Chondrocyte (in vitro differentiated cells): ENCODE measurements around the gene CDKN1C. TPM values are rescaled to one million over a fixed set of nuclear protein-coding genes. Genes with fewer than 3 reads are reported as not detected.

Experiments used
- DNase-seq: peaks from one replicate; pipeline ENCODE4 v3.0.0; 2021; ENCODE audit warnings: mixed read lengths, low spot score
- H3K27ac Mint-ChIP-seq: one replicate; pipeline ENCODE4 v1.8.0; 2021; ENCODE audit warnings: mild to moderate bottlenecking, moderate library complexity, mixed read lengths; ENCODE audit not compliant: unreplicated experiment
- H3K27me3 Mint-ChIP-seq: 2 replicates; pipeline ENCODE4 v1.8.0; 2021; ENCODE audit warnings: low read depth, mixed read lengths
- H3K36me3 Mint-ChIP-seq: 2 replicates; pipeline ENCODE4 v1.8.0; 2021; ENCODE audit warnings: low read depth, mixed read lengths
- H3K4me1 Mint-ChIP-seq: 2 replicates; pipeline ENCODE4 v1.8.0; 2021; ENCODE audit warnings: low read depth, mild to moderate bottlenecking, mixed read lengths
- H3K4me3 Mint-ChIP-seq: one replicate; pipeline ENCODE4 v1.8.0; 2021; ENCODE audit warnings: mild to moderate bottlenecking, moderate library complexity, mixed read lengths; ENCODE audit not compliant: unreplicated experiment
- H3K9me3 Mint-ChIP-seq: 2 replicates; pipeline ENCODE4 v1.8.0; 2021; ENCODE audit warnings: low read depth, mixed read lengths
- total RNA-seq: library from RNA; stranded (reverse); gene quantifications from 3 replicates; pipeline ENCODE4 v1.2.1, GENCODE V29; 2021
- TF ChIP-seq, protein P1 (sequence below): fragments of 200-600 bp; sonication (generic); IDR thresholded peaks from 2 replicates; pipeline ENCODE4 v1.5.0; 2021; ENCODE audit warnings: antibody characterized with exemption, mild to moderate bottlenecking, moderate library complexity

Gene CDKN1C
- total RNA-seq, 1 donor from 2014 or later, result 14.6 TPM

DNA sequence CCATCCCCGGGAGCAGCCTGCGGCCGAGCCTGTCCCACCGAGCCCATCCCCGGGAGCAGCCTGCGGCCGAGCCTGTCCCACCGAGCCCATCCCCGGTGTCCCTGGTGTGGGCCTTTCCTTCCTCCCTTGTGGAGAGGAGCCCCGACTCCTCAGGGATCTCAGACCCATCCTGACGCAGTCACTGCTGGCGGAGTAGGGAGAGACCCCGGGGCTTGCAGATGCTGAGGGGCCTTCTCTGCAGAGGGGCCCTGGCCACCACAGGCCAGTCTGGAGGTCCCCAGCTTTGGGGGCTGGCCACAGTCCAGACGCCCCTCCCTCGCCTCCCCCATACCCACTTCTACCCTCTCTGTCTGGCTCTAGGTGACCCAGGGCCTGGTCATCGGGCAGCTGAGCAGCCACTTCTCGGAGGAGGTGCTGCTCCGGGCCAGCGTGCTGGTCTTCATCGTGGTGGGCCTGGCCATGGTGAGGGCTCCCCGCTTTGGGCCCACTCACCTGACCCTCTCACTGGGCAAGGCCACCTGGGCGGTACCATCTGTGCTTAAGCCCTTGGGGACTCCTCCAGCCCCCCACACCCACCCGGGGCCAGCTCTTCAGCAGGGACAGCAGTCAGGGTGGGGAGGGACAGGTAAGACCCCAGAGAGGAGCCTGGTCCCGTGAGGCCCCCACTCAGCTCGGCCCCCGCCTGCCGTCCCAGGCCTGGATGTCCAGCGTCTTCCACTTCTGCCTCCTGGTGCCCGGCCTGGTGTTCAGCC, 36.3 kb upstream of the CDKN1C start:
- no peak overlapping the region for H3K27ac Mint-ChIP-seq
- no peaks in the 10 kb centered on the region for H3K27me3 Mint-ChIP-seq
- peaks cover 14% of the 10 kb centered on the region for H3K4me1 Mint-ChIP-seq
- no peak overlapping the region for H3K4me3 Mint-ChIP-seq
- H3K9me3 Mint-ChIP-seq, result no peaks in the 10 kb centered on the region
- TF ChIP-seq, protein P1, sequence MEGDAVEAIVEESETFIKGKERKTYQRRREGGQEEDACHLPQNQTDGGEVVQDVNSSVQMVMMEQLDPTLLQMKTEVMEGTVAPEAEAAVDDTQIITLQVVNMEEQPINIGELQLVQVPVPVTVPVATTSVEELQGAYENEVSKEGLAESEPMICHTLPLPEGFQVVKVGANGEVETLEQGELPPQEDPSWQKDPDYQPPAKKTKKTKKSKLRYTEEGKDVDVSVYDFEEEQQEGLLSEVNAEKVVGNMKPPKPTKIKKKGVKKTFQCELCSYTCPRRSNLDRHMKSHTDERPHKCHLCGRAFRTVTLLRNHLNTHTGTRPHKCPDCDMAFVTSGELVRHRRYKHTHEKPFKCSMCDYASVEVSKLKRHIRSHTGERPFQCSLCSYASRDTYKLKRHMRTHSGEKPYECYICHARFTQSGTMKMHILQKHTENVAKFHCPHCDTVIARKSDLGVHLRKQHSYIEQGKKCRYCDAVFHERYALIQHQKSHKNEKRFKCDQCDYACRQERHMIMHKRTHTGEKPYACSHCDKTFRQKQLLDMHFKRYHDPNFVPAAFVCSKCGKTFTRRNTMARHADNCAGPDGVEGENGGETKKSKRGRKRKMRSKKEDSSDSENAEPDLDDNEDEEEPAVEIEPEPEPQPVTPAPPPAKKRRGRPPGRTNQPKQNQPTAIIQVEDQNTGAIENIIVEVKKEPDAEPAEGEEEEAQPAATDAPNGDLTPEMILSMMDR, result no peak
- no peak for DNase-seq
- H3K36me3 Mint-ChIP-seq, result no peaks in the 10 kb centered on the region

DNA sequence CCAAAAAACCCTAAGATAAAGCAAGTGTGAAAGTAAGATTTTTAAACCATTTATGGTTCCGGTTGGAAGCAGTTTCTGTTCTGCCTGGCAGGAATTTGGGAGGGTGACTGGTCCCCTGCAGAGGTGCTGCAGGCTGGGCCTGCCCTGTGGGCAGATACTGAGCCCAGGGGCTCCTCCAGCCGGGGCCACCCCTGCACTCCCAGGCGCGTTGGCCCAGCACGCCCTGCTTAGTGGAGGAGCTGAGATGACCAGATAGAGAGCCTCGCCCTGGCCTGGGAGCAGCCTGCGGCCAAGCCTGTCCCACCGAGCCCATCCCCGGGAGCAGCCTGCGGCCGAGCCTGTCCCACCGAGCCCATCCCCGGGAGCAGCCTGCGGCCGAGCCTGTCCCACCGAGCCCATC, 35.7 kb upstream of the CDKN1C start:
- no peak for DNase-seq
- Mint-ChIP-seq H3K9me3 (no peaks in the 10 kb centered on the region), H3K4me3 (no peak overlapping the region), H3K27ac (no peak overlapping the region), H3K36me3 (no peaks in the 10 kb centered on the region), H3K27me3 (no peaks in the 10 kb centered on the region), H3K4me1 (peaks cover 7% of the 10 kb centered on the region)
- TF ChIP-seq, protein P1, result no peak

DNA sequence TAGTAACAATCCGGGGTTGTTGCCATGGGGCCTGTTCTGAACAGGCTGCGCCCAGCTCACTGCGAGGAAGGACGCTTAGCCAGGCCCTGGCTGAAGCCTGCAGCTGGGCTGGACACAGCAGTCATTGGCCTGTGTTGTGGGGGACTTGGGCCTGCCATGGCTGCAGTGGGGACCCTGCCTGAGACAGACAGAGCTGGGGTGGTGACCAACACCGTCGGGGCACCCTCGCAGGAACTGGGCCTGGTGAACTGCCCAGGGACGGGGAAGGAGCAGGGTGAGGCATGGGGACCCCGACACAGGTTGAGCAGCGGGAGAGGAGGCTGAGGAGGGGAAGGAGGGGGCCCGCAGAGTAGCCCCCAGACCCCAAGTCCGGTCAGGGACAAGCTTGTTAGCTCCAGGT, 34.8 kb upstream of the CDKN1C start:
- Mint-ChIP-seq H3K9me3 (no peaks in the 10 kb centered on the region), H3K27ac (no peak overlapping the region)

DNA sequence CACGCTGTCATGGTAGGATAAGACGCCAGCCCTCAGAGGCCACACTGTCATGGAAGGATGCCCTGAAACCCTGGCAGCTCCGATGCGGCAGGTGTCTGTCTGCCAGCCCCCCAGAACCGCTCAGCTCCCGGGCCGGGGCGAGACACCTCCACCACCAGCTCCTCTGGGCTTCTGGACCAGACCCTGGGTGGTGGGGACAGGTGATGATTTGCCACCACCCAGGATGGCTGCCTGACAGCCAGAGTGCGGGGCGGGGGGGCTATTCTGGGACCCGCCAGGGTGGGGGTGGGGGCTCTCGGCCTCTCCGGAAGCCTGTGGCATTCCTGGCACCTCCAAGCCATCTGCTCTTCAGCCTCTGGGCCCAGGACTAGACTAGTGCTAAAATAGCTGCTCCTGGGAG, 34.3 kb upstream of the CDKN1C start:
- no peak overlapping the region for H3K27ac Mint-ChIP-seq
- H3K4me3 Mint-ChIP-seq, result no peak overlapping the region
- TF ChIP-seq, protein P1, result no peak
- DNase-seq, result no peak
- H3K36me3 Mint-ChIP-seq, result no peaks in the 10 kb centered on the region
- no peaks in the 10 kb centered on the region for H3K9me3 Mint-ChIP-seq
- H3K27me3 Mint-ChIP-seq, result no peaks in the 10 kb centered on the region
- H3K4me1 Mint-ChIP-seq, result peaks cover 6% of the 10 kb centered on the region

More for the DNA sequence above, 34.8 kb upstream of the CDKN1C start:
- Mint-ChIP-seq H3K4me1 (peaks cover 7% of the 10 kb centered on the region), H3K27me3 (no peaks in the 10 kb centered on the region), H3K36me3 (no peaks in the 10 kb centered on the region), H3K4me3 (no peak overlapping the region)
- TF ChIP-seq, protein P1, result no peak
- DNase-seq, result no peak

DNA sequence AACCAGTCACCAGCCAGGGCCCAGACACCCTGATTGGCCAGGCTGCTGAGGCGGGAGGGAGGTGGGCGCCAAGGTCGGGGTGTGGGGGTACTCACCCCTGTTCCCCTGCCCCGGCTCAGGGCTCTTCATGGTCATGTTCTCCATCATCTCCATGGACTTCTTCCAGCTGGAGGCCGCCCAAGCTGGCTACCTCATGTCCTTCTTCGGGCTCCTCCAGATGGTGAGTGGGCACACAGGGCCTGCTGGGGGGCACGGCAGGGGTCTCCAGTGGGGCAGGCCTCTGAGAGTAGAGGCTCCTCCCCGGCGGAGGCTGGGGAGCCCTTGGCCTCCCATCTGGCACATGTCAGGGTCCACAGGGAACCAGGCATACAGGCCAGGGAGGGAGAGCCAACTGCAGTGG, 33.6 kb upstream of the CDKN1C start:
- no peak overlapping the region for H3K27ac Mint-ChIP-seq
- DNase-seq, result no peak
- peaks cover 7% of the 10 kb centered on the region for H3K4me1 Mint-ChIP-seq
- no peaks in the 10 kb centered on the region for H3K27me3 Mint-ChIP-seq
- H3K36me3 Mint-ChIP-seq, result no peaks in the 10 kb centered on the region
- H3K9me3 Mint-ChIP-seq, result no peaks in the 10 kb centered on the region
- TF ChIP-seq, protein P1, result no peak
- H3K4me3 Mint-ChIP-seq, result no peak overlapping the region
